Right ventricle myocardium inferior (tissue), 1 donor: ENCODE measurements around the gene SEPTIN6. TPM values are rescaled to one million over a fixed set of nuclear protein-coding genes. Genes with fewer than 3 reads are reported as not detected.
"Not testable (repeated sequence)": the region's sequence is repeated elsewhere in the genome, so short reads cannot be mapped to it uniquely, and the experiment has no call there.

ENCODE experiments used
- ATAC-seq: fragments of 200-7000 bp; cut with Tn5 transposase; one replicate; pipeline ENCODE4 v1.9.1; 2020; ENCODE audit warnings: mild to moderate bottlenecking, moderate library complexity
- DNase-seq: peaks from one replicate; pipeline ENCODE4 v3.0.0; 2021; ENCODE audit errors: missing footprints
- intact Hi-C: fragments of 100-400 bp; cut with DNase I; formaldehyde crosslinking; loops from one replicate; pipeline ENCODE4 v1.11.0; 2022
- total RNA-seq: library from RNA; stranded (reverse); fragmentation: NEBNext Ultra II Directional; extraction: Animal tissue kit (Norgen Biotek cat#: 25700); gene quantifications from one replicate; pipeline ENCODE4 v1.2.1, GENCODE V29; 2021
- donor health status: DM: no; HTN: yes; CAD: no; lungs with severe emphysema.

SEPTIN6 gene
- total RNA-seq, 1 donor from 2014 or later = 10.1 TPM

GRCh38 chrX:119694601-119695534 is 1.9 kb upstream of the SEPTIN6 start:
- intact Hi-C loops = loop anchor here (5.0 kb wide), 1 partner anchor 97 kb away; the partner anchor contains the start of gene RPL39
- ATAC-seq (no peak), DNase-seq (no peak)

DNA sequence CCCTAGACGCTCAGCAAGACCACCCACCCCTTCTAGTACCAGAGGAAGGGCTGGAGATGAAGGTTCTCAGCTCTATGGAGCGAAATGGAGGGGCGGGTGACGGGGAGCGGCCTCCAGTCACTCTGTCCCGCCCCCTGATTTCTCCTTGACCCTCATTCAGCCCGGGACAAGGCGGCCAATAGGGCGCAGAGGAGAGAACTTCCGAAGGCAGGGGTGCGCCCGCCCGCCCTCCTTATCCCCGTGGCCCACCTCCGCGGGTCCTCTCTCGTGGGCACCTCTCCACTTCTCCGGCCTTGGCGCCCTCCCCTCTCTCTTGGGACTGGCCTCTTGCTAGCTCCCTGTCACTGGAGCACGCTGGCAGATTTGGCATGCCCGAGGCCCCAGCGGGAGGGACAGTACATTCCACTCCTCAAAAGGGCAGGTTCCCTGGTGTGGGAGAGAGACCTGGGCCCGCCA is 1.1 kb upstream of the SEPTIN6 start:
- intact Hi-C loops = no loop called here
- ATAC-seq (no peak), DNase-seq (peak; percentile 56)

DNA sequence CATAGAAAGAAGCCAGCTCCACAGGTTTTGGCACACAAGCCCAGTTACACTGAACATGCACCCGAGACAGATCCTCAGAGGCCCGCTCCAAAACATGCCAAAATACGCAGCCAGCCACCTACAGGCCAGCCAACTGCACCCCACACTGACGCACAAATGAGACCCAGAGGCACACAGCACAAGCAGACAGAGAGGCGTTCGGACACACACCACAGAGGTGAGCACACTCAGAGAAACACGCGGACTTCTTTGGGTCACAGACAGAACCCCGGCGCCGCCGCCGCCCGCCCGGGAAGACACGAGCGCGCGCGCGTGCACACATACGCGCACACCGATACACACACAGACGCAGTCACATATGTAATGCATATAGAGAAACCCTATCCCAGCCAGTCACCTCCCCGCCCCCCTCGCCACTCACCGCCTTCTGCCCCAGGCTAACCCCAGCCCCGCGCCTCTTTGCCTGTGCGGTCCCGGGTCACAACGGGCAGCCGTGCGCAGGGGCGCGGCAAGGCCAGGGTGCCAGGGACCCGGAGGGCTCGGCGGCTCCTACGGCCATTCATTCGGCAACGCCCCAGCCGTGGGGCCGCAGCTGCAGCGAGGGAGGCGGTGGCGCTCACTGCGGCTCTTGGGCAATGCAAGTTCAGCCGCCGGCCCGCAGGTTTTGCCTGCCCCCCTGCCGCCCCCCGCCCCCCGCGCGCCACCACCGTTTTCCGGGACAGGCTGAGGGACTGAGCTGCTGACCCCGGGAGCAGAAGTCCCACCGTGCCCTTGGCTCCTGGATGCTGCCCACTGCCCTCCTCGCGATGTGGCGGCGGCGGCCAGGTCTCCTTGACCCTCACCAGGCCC is 553 bp downstream of the SEPTIN6 start:
- DNase-seq = peak; percentile 74
- peak; percentile 75 for ATAC-seq
- intact Hi-C loops = no loop called here

- DNase-seq = no peak
- intact Hi-C loops = no loop called here
- no peak for ATAC-seq
Observed at GRCh38 chrX:119690921-119691716, 1.8 kb downstream of the SEPTIN6 start.

- intact Hi-C loops = loop anchor here (5.0 kb wide), 1 partner anchor 82 kb away; the partner anchor contains the start of gene NKRF
- no peak for ATAC-seq
- no peak for DNase-seq
Observed at GRCh38 chrX:119688911-119689321, 4.1 kb downstream of the SEPTIN6 start.

GRCh38 chrX:119687661-119688413 is 5.1 kb downstream of the SEPTIN6 start:
- ATAC-seq (no peak), DNase-seq (no peak)
- intact Hi-C loops = loop anchor here (5.0 kb wide), 1 partner anchor 81 kb away; the partner anchor contains the start of gene NKRF

- ATAC-seq = no peak
Observed at GRCh38 chrX:119686087-119686691, 6.8 kb downstream of the SEPTIN6 start.

DNA sequence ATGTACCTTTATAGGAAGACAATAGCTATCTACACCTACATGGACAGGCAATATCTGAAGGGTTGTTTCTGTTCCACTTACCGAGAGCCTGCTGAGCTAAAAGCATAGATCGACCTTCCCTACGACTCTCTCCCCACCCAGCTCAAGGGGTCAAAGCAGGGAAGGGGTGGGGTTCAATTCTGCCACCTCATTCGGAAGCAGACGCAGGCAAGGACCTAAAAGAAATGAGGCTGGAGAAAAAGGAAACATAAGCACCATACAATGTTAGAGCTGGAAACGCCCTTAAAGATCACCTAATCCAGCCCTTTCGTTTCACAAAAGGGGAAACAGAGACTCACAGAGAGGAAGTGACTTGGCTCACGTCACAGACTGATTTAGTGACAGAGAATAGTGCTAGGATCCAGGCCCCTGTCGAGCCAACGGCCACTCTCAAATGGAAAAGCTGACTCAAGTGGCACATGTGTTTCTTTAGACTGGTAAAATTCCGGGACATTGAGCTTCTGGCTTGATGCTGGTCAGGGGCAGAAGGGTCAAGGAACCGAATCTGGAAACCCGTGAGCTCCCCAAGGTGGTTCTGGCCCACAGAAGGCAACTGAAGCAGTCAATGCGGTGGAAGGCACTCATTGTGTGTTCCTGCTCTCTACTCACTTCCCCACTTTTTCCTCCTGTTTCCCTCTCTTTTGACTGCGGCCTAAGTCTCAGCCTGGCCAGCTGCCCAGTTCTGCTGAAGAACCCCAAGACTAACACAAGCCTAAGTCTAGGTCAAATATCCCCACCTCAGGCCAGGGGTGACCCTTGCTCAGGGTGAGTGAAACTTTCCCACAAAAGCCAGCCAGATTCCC is 7.5 kb downstream of the SEPTIN6 start:
- no peak for DNase-seq
- intact Hi-C loops = loop anchor here (5.0 kb wide), 1 partner anchor 78 kb away; the partner anchor contains the start of gene NKRF

More at GRCh38 chrX:119686087-119686691, 6.8 kb downstream of the SEPTIN6 start:
- intact Hi-C loops = loop anchor here (5.0 kb wide), 1 partner anchor 79 kb away; the partner anchor contains the start of gene NKRF
- DNase-seq = no peak

DNA sequence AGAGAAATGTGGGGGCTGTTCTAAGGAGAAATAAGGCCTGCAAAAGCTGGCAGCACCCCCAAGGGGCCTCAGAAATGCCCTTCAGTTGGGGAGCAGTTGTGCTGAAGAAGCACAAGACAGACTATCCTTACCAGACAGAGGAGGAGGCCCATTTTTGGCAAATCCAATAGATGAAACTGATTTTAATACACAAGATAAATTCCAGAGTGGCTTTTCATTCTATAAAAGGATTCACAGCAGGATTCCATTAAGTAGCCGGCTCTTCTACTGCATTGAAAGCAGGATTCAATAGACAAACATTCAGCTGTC is 8.1 kb downstream of the SEPTIN6 start:
- DNase-seq (no peak), ATAC-seq (no peak)
- intact Hi-C loops = loop anchor here (5.0 kb wide), 1 partner anchor 78 kb away; the partner anchor contains the start of gene NKRF

More for the DNA sequence above, 7.5 kb downstream of the SEPTIN6 start:
- ATAC-seq = peak; percentile 44

DNA sequence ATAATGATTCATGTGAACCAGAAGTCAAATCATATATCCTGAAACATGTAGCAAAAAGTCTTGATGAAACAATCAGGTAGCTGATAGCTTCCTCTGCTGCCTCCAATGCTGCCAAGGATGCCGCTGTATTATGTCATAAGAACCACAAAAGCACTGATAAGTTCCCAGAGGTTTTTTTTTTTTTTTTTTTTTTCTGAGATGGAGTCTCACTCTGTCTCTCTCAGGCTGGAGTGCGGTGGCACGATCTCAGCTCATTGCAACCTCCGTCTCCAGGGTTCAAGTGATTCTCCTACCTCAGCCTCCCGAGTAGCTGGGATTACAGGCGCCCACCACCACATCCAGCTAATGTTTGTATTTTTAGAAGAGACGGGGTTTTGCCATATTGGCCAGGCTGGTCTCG is 8.7 kb downstream of the SEPTIN6 start:
- ATAC-seq, intact Hi-C loops, DNase-seq: not testable (repeated sequence)

DNA sequence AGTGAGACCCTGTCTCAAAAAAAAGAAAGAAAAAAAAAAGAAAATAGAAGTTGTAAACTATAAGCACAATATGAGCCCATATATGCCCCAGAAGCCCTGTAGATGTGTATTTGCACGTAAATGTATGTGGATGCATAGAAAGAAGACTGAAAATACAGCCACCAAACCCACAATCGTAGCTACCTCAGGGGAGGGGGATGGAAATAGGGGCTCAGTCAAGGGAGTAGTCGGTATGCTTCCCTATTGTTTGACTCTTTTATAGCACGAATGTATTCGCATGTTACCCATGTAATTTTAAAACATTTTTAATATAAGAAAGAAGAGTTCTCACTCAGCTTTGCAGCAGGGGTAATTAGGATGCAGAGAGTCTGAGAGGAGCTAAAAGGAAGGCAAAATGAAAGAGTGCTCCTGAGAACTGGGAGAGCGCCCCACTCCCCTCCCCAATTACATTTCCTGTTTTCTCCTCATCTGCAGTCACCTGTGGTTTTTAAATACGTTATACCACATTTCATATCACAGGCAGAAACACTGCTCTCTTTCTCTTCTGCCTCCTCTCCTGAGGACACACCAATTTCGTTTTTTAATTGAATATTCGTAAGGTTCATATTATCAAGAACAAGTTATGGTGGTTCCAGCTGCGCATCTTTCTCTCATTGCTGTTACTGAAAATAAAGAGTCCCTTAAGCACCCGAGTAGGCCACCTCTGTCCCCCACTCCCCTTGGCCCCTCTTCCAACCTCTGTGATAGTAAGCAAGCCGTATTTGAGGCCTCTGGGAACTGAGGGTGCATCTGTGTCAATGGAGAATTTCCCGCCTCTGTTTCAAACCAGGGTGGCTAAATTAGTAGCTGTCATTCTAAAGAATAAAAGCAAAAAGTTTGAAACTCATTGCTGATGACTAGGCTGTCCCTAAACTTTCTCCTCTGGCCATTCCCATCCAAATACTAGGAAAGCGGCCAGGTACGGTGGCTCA is 10.7 kb downstream of the SEPTIN6 start:
- intact Hi-C loops = no loop called here
- DNase-seq = no peak

GRCh38 chrX:119677654-119677981 is 15.3 kb downstream of the SEPTIN6 start:
- intact Hi-C loops = no loop called here
- DNase-seq (no peak), ATAC-seq (no peak)

More for the DNA sequence above, 10.7 kb downstream of the SEPTIN6 start:
- no peak for ATAC-seq

DNA sequence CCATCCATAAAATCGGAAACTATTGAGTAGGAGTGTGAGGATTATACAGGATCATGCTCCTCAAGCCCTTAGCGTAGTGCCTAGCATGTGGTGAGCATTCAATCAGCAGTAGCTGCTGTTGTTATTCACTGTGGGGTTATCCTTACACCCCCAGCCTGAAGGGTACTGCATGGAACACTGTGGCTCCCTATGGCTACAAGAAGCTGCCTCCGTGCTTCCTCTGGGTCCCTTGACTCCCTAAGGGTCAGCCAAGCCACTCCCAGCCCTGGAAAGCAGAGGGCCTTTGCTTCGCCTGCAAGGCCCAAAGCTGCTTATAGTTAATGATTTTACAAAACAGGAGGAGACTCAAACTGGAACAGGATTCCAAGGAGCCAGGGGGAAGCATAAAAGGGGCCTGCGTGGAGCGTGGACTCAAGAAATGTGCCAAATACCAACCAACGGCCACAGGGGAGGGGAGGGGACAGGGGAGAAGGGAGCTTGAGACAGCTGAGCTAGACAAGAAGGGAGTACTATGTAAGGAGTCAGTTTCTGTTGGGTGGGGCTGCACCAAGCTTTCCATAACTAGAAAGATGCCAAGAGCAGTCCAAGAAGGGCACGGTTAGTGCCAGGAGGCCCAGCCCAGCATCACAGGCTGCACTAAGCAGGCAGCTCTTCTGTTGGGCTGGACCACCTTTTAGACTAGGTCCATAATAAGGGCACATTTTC is 15.9 kb downstream of the SEPTIN6 start:
- DNase-seq (no peak), ATAC-seq (no peak)
- intact Hi-C loops = no loop called here

DNA sequence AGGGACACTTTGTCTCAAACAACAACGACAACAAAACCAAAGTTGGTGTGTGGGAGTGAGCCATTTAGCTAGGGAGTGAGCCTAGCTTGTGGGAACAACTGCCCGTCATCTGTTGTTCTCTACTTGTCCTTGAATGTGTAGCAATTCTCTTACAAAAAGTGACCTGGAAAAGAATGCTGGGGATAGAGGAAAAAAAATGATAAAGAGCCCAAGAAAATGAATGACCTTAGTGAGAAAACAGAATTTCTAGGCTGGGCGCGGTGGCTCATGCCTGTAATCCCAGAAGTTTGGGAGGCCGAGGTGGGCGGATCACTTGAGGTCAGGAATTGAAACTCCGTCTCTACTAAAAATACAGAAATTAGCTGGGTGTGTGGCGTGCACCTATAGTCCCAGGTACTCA is 19.6 kb downstream of the SEPTIN6 start:
- intact Hi-C loops = no loop called here
- ATAC-seq = no peak

GRCh38 chrX:119672426-119672825 is 20.5 kb downstream of the SEPTIN6 start:
- intact Hi-C loops = no loop called here
- no peak for ATAC-seq
- no peak for DNase-seq

More for the DNA sequence above, 19.6 kb downstream of the SEPTIN6 start:
- no peak for DNase-seq
